Parathyroid adenoma (tissue), 2 donors: ENCODE measurements around the gene INPP5A.

ENCODE experiments used
- H2AFZ ChIP-seq: fragments of 300-600 bp; sonication (generic); one replicate; pipeline ENCODE4 v1.7.0; 2017; ENCODE audit warnings: antibody characterized with exemption, mild to moderate bottlenecking
- H3K27ac ChIP-seq: fragments of 300-600 bp; sonication (generic); one replicate; pipeline ENCODE4 v1.7.0; 2017
- H3K27me3 ChIP-seq: fragments of 300-600 bp; sonication (generic); one replicate; pipeline ENCODE4 v1.7.0; 2017; ENCODE audit warnings: low read length; ENCODE audit not compliant: control insufficient read depth, insufficient read depth
- H3K36me3 ChIP-seq: fragments of 300-600 bp; sonication (generic); one replicate; pipeline ENCODE4 v1.7.0; 2017; ENCODE audit warnings: low read length; ENCODE audit not compliant: control insufficient read depth, insufficient read depth
- H3K4me1 ChIP-seq: fragments of 300-600 bp; sonication (generic); one replicate; pipeline ENCODE4 v1.7.0; 2017; ENCODE audit warnings: control low read depth
- H3K4me2 ChIP-seq: fragments of 300-600 bp; sonication (generic); one replicate; pipeline ENCODE4 v1.7.0; 2017; ENCODE audit warnings: low read length
- H3K4me3 ChIP-seq: fragments of 300-600 bp; sonication (generic); one replicate; pipeline ENCODE4 v1.7.0; 2017; ENCODE audit warnings: low read depth, low read length
- H3K79me2 ChIP-seq: fragments of 300-600 bp; sonication (generic); one replicate; pipeline ENCODE4 v1.7.0; 2017; ENCODE audit warnings: control low read depth
- H3K9ac ChIP-seq: fragments of 300-600 bp; sonication (generic); one replicate; pipeline ENCODE4 v1.7.0; 2017; ENCODE audit warnings: mild to moderate bottlenecking
- H3K9me3 ChIP-seq: fragments of 300-600 bp; sonication (generic); one replicate; pipeline ENCODE4 v1.7.0; 2017; ENCODE audit warnings: low read length; ENCODE audit not compliant: control insufficient read depth
- TF ChIP-seq, protein P1 (sequence below): fragments of 300-600 bp; sonication (generic); IDR thresholded peaks from one replicate; pipeline ENCODE4 v1.7.0; 2017; ENCODE audit warnings: antibody characterized with exemption, mild to moderate bottlenecking
- donor health status: primary hyperparathyroidism.

The INPP5A gene

DNA sequence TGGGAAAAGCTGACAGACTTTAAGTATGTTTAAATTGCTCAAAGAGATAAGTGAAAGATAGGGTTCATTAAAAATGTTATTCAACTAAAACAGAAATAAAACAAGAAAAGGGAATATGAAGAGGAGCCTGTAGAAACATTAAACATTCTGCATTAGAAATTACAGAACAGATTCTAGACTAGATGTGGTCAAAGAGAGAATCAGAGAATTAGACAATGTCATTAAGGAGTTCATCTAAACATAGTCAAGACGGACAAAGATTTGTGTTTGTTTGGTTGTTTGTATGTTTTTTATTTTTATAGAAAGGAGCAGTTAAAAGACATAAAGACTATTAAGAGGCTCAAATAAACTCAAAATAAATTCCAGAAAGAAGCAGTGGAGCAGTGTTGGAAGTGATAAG, 168.4 kb downstream of the INPP5A start:
- Histone ChIP-seq H3K27me3 (no peaks in the 10 kb centered on the region), H3K9ac (no peak overlapping the region), H3K27ac (no peak overlapping the region), H3K36me3 (no peaks in the 10 kb centered on the region), H2AFZ (no peak overlapping the region), H3K4me2 (no peak overlapping the region), H3K79me2 (no peaks in the 10 kb centered on the region), H3K4me1 (no peaks in the 10 kb centered on the region), H3K9me3 (no peaks in the 10 kb centered on the region), H3K4me3 (no peak overlapping the region)
- TF ChIP-seq, protein P1, sequence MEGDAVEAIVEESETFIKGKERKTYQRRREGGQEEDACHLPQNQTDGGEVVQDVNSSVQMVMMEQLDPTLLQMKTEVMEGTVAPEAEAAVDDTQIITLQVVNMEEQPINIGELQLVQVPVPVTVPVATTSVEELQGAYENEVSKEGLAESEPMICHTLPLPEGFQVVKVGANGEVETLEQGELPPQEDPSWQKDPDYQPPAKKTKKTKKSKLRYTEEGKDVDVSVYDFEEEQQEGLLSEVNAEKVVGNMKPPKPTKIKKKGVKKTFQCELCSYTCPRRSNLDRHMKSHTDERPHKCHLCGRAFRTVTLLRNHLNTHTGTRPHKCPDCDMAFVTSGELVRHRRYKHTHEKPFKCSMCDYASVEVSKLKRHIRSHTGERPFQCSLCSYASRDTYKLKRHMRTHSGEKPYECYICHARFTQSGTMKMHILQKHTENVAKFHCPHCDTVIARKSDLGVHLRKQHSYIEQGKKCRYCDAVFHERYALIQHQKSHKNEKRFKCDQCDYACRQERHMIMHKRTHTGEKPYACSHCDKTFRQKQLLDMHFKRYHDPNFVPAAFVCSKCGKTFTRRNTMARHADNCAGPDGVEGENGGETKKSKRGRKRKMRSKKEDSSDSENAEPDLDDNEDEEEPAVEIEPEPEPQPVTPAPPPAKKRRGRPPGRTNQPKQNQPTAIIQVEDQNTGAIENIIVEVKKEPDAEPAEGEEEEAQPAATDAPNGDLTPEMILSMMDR, result no peak

DNA sequence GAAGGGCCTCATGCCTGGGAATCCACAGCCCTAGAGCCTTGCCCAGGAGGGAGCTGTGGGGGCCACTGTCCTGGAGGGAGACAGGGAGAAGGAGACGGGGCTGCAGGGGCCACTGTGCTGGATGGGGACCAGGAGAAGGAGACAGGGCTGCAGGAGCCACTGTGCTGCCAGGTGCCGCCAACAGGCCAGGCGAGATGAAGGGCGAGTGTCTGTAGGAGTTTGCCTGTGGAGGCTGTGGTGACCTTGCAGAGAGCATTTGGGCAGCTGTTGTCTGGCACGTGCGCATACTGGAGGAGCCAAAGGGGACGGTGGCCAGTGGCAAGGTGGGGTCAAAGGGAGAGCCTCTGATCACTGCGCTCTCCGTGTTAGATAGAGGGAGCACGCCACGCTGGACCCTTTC, 169.1 kb downstream of the INPP5A start:
- TF ChIP-seq, protein P1, result no peak
- no peak overlapping the region for H3K27ac ChIP-seq
- no peaks in the 10 kb centered on the region for H3K36me3 ChIP-seq
- no peak overlapping the region for H3K9ac ChIP-seq
- no peaks in the 10 kb centered on the region for H3K9me3 ChIP-seq
- H3K79me2 ChIP-seq, result no peaks in the 10 kb centered on the region
- no peak overlapping the region for H3K4me2 ChIP-seq
- H2AFZ ChIP-seq, result no peak overlapping the region
- no peaks in the 10 kb centered on the region for H3K4me1 ChIP-seq
- no peaks in the 10 kb centered on the region for H3K27me3 ChIP-seq
- H3K4me3 ChIP-seq, result no peak overlapping the region

DNA sequence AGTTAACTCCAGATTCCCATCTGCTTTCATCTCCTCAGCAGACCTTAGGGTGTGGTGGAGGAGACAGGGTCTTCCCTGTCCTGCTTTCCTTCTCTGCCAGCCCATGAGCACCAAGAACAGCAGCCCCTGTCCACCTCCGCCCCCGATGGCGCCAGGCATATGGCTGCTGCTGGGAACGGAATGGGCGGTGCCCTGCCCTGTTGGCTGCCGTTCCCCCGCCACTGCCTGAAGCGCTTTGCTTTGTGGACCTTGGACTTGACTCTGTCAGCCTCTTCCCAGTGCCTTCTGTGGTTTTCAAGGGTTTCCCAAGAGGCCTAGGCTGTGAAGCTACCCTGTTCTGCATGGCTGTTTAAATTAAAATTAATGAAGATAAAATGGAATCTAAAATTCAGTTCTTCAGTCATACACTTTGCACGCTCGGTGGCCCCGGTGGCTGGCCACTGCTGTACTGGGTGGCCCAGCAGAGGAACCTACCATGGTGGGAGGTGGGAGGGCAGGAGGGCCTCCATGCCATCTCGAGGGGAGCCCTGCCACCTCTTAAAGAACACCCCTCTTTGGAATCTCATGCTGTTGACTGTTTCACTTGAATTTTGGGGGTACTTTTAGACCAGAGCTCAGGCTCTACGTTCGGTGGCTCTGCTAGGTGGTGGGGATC, 169.7 kb downstream of the INPP5A start:
- no peaks in the 10 kb centered on the region for H3K27me3 ChIP-seq
- TF ChIP-seq, protein P1, result no peak
- H3K4me2 ChIP-seq, result no peak overlapping the region
- no peak overlapping the region for H2AFZ ChIP-seq
- no peak overlapping the region for H3K4me3 ChIP-seq
- no peak overlapping the region for H3K27ac ChIP-seq
- no peaks in the 10 kb centered on the region for H3K4me1 ChIP-seq
- no peaks in the 10 kb centered on the region for H3K79me2 ChIP-seq
- no peak overlapping the region for H3K9ac ChIP-seq
- H3K36me3 ChIP-seq, result no peaks in the 10 kb centered on the region
- no peaks in the 10 kb centered on the region for H3K9me3 ChIP-seq

DNA sequence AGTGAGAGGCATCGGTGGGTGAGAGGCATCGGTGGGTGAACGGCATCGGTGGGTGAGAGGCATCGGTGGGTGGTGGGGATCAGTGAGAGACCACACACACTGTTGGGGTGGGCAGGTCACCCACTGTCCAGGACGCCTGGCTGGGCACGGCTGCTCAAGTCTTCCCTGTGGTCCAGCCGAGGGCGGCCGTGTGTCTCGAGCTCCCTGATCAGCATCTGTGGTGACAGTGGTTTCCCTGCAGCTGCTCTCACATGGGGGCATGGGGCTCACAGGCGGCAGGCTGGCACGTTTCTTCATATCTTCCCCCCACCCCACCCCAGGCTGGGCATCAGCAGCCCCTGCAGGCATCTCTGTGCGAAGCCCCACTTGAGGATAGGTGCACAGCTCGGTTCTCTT, 170.2 kb downstream of the INPP5A start:
- Histone ChIP-seq H3K4me2 (no peak overlapping the region), H3K4me3 (no peak overlapping the region), H3K27ac (no peak overlapping the region), H3K4me1 (no peaks in the 10 kb centered on the region), H2AFZ (no peak overlapping the region), H3K9ac (no peak overlapping the region), H3K9me3 (no peaks in the 10 kb centered on the region), H3K79me2 (no peaks in the 10 kb centered on the region), H3K36me3 (no peaks in the 10 kb centered on the region), H3K27me3 (no peaks in the 10 kb centered on the region)
- TF ChIP-seq, protein P1, result no peak

DNA sequence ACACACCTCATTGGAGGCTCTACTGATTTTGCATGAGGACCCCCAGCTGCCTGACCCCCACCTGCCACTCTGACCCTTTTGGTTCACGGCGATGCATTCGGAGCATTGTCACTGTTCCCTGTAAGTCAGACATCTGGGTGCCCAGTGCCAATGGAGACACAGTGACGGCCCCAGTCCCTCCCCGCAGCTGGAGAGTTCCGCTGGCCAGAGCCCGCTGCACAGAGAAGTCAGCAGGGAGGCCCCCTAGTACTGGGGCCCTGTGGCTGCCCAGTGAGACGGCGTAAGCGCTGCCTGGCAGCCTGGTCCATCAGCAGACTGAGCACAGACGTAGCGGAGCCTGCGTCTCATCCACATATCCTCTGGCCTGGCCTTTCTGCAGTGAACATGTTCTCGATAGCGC, 170.9 kb downstream of the INPP5A start:
- H3K4me1 ChIP-seq, result no peaks in the 10 kb centered on the region
- H2AFZ ChIP-seq, result no peak overlapping the region
- H3K9ac ChIP-seq, result no peak overlapping the region
- TF ChIP-seq, protein P1, result no peak
- H3K4me2 ChIP-seq, result no peak overlapping the region
- H3K36me3 ChIP-seq, result no peaks in the 10 kb centered on the region
- H3K4me3 ChIP-seq, result no peak overlapping the region
- H3K79me2 ChIP-seq, result no peaks in the 10 kb centered on the region
- H3K9me3 ChIP-seq, result no peaks in the 10 kb centered on the region
- no peaks in the 10 kb centered on the region for H3K27me3 ChIP-seq
- no peak overlapping the region for H3K27ac ChIP-seq
